Skin of body (tissue), 2 donors: ENCODE data around the gene PF4V1. TPM values are rescaled to one million over a fixed set of nuclear protein-coding genes. Genes with fewer than 3 reads are reported as not detected.

Source experiments
- DNase-seq: peaks from one replicate; lab custom pipeline; 2025; lab: John Stamatoyannopoulos, UW
- total RNA-seq: library from RNA; depleted of rRNA; stranded (reverse); fragments of >200 nt; gene quantifications from one replicate; pipeline ENCODE4 v1.2.3, GENCODE V29; 2014

PF4V1 gene
- total RNA-seq, result not detected

GRCh38 chr4:73853246-73853704, at the start of gene PF4V1:
TSS of gene PF4V1 (plus strand) at chr4:73853296. CDS start at chr4:73853363, 67 bp downstream.
- no peak for DNase-seq

GRCh38 chr4:73810191-73810590, 42.9 kb upstream of the PF4V1 start:
- no peak for DNase-seq

- DNase-seq, result no peak
These were observed 41.3 kb upstream of the PF4V1 start for GRCh38 chr4:73811841-73812240.

- DNase-seq, result no peak
These were observed 38.4 kb upstream of the PF4V1 start for GRCh38 chr4:73814679-73815078.

- no peak for DNase-seq
These were observed 38.0 kb upstream of the PF4V1 start for GRCh38 chr4:73815145-73815544.

DNA sequence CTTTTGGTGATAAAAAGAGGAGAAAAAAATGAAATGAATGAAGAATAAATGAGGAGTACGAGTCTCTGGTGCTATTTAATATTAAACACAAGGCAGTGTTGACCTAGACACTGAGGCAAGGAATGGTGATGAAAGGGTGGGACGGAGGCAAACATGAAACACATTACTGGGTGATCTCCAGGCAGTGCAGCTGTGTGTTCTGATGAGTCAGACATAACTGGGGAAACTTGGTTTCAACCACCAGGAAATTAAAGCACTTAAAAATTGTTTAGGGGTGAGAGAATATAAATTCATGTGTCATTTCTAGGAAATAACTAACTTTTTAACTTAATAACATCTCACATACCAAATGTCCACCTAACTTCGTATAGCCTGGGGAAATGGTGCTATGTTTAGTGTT, 36.3 kb upstream of the PF4V1 start:
- DNase-seq, result no peak

GRCh38 chr4:73817341-73817740, 35.8 kb upstream of the PF4V1 start:
- no peak for DNase-seq

GRCh38 chr4:73821325-73821724, 31.8 kb upstream of the PF4V1 start:
- DNase-seq, result no peak

GRCh38 chr4:73822389-73822788, 30.7 kb upstream of the PF4V1 start:
- DNase-seq, result no peak

GRCh38 chr4:73822812-73823504, 30.1 kb upstream of the PF4V1 start:
- no peak for DNase-seq

DNA sequence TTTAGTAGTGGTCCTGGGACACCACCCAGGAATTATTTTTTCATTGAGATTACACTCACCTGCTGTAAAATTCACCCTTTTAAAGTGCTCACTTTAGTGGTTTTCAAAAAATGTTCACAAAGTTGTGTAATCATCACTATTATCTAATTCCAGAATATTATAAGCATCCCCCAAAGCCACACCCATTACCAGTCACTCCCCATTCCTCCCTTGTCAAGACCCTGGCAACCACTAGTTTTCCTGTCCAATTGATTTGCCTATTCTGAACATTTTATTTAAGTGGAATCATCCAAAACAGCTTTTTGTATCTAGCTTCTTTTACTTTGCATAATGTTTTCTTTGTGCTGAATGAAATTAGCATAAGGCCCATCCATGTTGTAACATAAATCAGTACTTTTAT, 29.3 kb upstream of the PF4V1 start:
- no peak for DNase-seq

DNA sequence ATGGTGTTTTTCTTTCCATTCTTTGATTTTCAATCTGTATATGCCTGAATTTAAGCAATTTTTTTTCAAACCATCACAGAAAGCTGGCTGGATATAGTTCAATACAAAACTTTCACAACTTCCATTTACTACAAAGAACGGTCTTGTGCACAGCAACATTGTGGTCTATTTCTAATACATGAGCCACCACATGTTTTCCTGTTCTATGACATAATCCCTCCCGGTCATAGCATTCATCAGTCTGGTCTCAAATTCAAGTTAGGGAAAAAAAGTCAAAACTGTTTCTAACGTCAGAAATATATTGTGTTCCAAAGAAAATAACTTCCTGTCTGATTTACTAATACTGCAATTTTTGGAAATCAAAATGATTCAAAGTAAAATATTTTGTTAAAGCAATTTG, 24.1 kb upstream of the PF4V1 start:
- no peak for DNase-seq

DNA sequence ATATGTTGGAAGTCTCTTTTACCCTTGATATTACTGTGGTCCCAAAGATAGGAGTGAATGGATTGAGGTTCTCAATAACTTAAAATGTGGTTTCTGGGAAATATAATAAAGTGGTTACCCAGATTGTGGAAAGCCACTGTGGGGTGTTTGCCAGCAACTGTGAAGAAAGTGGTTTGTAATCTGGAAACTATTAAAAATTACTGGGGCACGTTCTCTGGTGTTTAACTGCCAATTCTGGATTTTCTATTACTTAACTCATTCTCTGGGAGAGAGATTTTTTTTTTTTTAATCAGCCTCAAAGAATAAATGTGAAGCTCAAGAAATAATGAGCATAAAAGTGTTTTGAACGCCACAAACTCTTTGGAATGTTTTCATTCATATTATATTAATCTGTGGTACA, 21.5 kb upstream of the PF4V1 start:
- DNase-seq, result no peak

- no peak for DNase-seq
These were observed 20.4 kb upstream of the PF4V1 start for GRCh38 chr4:73832651-73833237.

GRCh38 chr4:73836373-73837279, 16.5 kb upstream of the PF4V1 start, which contains the start of gene CXCL6:
TSS of gene CXCL6 (plus strand) at chr4:73836678. CDS start at chr4:73836751, 73 bp downstream.
- no peak for DNase-seq

- DNase-seq, result no peak
These were observed 14.0 kb upstream of the PF4V1 start for GRCh38 chr4:73839071-73839470.

DNA sequence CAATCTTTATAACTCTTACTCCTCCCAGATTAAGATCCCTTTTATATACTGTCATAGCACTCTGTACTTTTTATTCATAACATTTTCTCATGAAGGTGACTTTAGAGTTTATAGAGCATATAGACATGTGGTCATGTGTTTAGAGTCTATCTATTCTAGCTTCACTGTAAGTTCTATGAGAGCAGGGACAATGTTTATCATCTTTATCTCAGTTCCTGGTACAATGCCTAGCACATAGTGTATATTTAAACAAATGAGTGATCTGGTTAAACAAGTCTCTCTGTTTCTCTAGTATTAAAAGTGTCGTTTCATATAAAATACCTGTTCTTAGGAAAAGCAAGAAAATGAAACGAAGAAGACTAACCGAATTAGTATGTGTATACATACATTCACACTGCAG, 13.4 kb upstream of the PF4V1 start:
- no peak for DNase-seq

DNA sequence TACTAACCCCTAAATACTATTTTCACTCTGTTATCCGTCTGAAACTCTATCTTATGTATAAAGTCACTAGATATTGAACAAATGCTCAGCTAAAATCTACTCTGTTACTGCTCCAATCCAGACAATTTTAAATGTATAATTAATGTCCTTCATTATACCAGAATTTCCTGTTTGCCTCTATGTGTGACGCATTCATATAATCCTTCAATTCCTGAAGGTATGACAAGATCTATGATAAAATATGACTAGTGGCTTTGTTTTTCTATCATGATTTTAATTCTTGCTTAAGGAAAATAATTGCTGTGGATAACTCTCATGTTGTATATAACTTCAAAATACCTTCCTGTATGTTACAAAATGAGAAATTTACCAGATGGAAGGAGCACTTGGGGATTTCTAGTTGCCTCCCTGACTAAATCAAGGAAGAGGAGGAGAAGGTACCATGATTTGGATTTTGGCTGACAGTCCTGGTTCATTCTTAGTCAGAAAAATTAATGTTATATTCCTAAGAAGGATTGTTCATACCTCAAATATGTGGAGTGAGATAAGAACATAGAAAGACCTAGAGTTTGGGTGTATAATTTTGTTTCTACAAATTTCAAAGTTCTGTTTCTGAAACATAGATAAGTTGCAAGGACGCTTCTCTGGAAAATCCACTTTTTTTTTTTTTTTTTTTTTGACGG, 11.7 kb upstream of the PF4V1 start:
- no peak for DNase-seq

- no peak for DNase-seq
These were observed 10.4 kb upstream of the PF4V1 start for GRCh38 chr4:73842696-73843095.

DNA sequence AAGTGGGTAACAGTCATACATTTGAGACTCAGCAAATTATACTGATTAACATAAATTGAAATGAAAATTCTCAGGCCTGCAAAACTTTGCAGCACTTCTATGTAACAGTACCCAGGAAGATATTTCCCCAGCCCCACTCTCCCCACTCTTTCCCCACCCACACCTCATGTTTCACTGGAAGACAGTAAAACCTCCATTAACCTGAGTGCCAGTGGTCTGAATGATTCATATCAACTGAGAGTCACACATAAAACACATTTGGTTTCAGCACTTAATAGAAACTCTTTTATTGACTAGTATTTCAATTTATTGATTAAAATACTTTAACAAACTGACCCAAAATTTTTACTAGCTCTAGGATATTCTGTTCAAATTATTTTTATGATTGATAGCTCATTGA, 9.7 kb upstream of the PF4V1 start:
- DNase-seq, result no peak

DNA sequence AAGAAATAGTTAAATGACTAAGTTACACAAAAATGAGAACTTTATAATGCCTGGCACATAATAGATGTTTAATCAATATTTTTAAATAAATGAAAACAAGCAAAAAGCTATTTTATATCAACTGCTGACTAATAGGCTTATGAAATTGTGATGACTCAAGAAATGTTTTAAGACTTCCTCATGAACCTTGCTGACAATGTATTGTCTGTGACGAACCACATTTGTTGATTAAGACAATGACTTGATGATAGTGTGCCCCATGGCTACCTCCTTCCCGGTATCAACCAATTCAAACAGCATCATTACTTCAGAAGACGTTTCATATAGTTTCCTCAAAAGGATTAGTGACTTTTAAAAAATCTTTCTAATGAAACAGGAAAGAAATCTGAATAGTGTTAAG, 8.8 kb upstream of the PF4V1 start:
- no peak for DNase-seq

GRCh38 chr4:73844806-73845205, 8.3 kb upstream of the PF4V1 start:
- DNase-seq, result no peak
